T-helper 1 cell treated with Interleukin-12 subunit alpha and Interleukin-12 subunit beta and Interleukin-4 antibody, amounts not matched to agents 30 ng/mL and 1 ng/mL, for 36 hours (primary cell): ENCODE measurements around the gene MED13L. TPM values are rescaled to one million over a fixed set of nuclear protein-coding genes. Genes with fewer than 3 reads are reported as not detected.

ENCODE experiments used
- intact Hi-C: fragments of 100-400 bp; cut with micrococcal nuclease; formaldehyde crosslinking; loops from one replicate; pipeline ENCODE4 v1.15.1; 2024
- total RNA-seq: library from RNA; stranded (reverse); gene quantifications from 2 replicates; pipeline ENCODE4 v1.2.3, GENCODE V29; 2022

MED13L gene
- total RNA-seq, 1 donor from 2014 or later: 92.7 TPM

DNA sequence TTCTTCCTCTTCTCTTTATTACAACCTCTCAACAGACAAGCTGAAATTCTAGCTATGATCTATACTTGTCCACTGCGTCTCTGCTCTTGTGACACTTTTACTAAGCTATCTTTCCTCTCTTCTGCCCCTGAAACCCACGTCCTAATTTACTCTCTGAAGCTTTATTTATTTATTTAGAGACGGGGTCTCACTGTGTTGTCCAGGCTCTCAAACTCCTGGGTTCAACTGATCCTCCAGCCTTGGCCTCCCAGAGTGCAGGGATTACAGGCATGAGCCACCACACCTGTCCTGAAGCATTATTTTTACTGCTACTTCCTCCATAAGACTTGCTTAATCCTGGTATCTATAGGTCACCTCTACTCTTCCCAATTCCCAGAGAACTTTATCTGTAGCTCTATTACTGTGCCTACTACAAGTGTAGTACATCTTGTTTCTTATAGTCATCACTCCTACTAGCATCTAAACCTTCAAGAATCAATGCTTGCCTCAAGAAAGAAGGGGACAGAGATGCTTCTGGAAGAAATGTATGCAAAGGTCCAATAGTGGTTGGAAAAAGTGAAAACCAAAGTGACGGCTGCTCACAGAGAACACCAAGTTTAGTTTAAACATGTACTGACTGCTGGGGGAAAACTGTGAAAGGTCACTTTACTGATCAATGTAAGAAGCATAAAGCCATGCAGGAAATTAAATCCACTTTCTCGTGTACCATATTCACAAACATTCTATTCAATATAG is 61.3 kb downstream of the MED13L start:
- intact Hi-C loops: no loop called here

DNA sequence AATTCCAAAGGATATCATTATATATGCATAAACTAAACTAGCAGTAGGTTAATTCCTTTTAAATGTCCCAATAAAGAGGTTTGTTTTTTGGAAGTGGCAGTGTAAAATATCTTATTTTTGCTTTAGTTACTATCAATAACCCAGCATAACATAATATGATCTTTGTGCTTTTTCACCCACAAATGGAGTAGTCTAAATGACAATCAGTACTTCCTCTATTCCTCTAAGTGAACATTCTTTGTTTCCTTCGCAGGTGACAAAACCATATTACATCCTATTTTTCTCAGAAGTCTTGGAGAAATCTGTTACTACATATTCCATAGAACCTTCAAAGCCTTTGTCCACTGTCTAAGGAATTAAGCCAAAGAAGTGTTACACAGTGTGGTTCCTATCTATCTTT is 62.5 kb downstream of the MED13L start:
- intact Hi-C loops: no loop called here

DNA sequence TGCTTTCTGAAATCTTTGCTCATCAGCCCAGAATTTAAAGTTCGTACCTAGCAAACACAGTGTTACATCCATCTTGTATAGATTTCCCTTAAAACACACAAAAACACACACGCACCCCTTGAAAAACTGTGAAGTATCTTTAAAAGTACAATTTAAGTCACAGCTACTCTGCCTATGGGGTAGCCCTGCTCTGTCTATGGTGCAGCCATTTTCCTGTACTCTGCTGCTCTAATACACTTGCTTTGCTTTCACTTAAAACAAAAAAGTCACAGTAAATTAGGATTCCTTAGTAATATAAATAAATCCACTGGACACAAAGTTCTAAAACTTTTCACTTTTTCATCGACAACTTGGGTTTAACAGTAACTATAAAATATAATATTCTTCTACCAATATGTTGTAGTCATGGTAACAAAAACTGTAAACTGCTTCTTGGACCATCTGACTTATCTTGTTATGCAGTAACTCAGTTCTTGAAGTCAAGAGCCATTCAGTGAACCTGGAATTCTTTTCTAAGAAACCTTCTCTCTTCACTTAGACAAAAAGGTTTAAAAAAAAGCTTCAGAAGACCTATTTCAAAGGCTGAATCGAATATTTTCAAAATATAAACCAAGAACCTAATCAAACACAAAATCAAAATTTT is 63.5 kb downstream of the MED13L start:
- intact Hi-C loops: no loop called here

DNA sequence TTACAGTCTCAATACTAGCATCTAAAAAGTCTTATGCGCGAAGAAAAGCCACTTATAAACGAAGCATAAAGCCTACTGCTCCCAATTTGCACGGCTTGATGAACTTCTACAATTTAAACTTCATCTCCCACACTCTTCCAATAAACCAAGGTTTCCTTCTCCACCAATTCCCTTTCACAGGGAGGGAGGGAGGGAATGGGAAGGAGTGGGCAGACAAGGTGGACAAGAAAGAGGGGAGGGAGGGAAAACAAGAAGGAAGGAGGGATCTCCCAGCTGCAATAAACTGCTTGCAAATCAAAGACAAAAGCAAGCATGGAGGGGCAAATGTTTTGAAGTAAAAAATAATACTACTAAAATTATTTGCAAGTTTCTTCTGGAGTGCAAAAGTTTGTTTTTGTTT is 64.5 kb downstream of the MED13L start:
- intact Hi-C loops: no loop called here

DNA sequence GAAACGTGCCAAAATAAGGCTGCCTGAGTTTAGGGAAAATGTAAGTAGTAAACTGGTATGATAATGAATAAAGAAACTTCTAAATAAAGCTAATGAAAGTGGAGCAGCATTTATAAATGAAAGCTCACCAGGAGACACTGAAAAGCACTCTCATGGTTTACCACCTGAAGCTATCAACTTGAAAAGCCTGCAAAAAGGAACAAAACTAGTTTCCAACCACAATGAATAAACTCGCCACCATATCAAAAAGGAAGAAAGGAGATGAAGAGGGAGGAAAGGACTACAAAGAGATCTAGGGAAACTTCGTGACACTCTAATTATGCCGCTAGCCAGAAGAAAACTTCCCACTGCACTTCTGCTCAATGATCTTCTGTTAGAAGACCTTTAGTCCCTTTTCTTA is 66.7 kb downstream of the MED13L start:
- intact Hi-C loops: loop anchor here (2.0 kb wide), 1 partner anchor 16 kb away; no protein-coding TSS in a partner anchor

DNA sequence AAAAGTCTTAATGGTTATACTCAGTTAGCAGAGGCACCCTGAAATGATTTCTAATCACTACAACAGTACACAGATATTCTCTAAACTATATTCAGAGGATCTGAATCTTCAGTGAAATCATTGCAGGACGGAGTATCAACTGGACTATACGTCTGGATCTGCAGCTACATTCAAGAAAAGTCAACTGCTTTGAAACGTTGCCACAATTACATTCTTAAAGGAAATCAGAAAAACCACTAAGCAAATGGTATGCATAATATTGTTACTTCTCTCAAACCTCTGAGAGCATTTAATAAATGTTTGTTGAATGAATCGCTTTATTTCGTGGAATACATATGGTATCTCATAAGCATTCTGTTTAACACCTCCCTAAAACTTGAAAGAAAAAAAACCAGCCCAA is 67.4 kb downstream of the MED13L start:
- intact Hi-C loops: loop anchor here (2.0 kb wide), 1 partner anchor 15 kb away; no protein-coding TSS in a partner anchor

DNA sequence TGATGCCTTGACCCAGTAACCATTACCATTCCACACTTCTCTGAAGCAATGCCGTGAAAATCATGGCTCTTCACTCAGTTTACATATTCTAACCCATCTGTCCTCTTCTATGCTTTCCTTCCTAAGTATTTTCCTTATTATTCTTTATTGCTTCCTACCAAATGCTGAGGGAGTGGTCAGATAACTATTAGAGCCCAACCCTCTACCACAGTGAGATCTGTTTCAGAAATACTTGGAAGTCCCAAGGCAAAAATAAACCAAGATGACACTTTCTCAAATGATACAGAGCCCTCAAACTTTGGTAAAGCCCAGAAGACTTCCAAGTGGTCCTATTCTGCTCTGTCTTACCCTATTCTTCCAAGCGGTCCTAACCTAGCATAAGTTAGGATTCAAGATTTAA is 68.0 kb downstream of the MED13L start:
- intact Hi-C loops: no loop called here

DNA sequence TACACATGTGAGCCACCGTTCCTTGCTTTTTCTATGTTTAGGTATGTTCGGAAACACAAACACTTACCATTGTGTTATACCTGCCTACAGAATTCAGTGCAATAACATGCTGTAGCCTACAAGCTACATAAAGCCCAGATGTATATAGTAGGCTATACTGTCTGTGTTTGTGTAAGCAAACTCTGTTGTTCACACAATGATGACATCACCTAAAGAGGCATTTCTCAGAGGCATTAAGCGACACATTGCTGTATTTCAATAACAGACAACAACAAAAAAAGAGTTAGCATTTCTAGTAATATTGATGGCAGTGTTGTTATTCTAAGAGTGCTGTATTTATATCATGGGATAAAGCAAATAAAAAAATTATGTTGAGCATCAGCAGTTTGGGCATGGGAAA is 70.2 kb downstream of the MED13L start:
- intact Hi-C loops: no loop called here

DNA sequence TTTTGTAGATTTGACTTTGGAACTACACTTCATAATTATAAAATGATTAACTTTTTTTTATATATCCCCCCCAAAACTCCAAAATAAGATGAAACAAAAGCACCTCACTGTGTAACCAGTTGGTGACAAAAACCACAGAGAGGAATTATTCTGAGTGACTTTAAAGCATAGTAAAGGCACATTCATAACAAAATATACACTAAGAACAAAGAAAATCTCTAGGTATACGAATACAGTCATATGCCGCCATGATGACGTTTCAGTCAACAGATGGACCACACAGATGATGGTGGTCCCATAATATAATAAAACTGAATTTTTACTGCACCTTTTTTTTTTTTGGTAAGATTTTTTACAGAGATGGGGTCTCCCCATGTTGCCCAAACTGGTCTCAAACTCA is 70.7 kb downstream of the MED13L start:
- intact Hi-C loops: no loop called here

DNA sequence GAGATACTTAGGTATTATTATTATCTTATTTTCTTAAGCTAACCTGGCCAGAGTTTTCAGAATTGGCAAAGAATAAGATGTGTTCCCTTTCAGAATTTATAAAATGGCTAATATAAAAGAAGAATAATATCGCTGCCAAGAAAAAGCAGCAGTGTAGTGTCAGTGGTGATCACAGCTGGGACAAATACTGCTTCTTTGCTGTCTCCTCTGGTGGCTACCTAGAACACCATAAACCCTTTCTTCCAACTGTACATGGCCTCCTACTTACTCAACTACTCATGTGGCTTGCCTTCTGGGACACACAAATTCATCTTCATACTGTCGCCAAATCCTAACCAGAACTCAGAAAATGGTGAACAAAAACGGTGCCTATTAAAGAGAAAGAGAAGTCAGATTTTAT is 72.7 kb downstream of the MED13L start:
- intact Hi-C loops: no loop called here

DNA sequence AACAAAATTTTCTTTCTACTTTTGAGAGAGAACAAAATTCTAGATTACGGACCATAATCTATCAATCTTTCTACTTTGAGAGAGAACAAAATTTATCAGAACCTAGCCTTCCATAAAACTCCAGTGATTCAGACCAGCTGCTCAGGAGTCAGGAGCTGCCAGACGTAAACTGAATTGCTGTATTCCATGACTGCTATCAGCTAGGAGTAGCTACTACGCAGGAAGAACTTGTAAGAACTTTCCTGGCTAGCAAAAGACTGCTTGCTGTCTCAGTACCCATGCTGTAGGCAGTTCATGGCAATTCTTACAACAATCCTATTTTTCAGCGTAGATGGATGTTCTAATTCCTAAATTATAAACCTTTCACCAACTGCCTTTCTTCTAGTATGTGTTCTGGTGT is 73.3 kb downstream of the MED13L start:
- intact Hi-C loops: no loop called here

DNA sequence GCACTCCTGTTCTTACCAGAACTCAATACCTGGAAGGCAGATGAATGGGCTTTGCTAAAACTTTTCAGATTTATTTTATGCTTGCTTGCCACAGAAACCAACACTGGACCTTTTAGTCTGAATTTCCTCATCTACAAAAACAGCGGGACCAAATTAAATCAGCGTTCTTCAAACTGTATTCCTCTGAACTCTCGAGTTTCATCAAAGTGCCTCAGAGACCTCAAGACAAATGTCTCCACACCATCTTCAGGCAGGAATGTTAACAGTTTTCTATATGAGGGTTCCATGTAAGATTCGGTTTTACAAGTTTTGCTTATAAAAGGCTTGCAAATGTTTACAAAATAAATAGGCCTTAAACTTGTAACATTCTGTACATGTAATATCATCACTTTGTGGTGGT is 74.6 kb downstream of the MED13L start:
- intact Hi-C loops: no loop called here

DNA sequence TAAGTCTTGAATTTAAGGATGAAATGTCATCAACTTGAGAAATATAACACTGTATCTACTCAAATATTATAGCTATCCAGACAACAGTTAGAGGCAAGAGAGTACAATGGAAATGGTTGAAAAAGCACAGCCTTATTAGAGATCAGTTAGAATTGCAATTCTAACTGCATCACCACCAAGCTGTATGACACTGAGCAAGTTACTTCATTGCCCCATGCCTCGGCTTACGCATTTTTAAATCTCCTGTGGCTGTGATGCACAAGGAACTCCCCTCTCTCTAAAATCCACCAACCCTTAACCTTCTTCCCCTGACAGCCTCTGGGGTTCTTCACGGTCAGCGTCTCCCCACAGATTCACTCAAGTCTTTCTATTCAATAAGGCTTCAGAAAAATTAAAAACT is 75.1 kb downstream of the MED13L start:
- intact Hi-C loops: no loop called here

DNA sequence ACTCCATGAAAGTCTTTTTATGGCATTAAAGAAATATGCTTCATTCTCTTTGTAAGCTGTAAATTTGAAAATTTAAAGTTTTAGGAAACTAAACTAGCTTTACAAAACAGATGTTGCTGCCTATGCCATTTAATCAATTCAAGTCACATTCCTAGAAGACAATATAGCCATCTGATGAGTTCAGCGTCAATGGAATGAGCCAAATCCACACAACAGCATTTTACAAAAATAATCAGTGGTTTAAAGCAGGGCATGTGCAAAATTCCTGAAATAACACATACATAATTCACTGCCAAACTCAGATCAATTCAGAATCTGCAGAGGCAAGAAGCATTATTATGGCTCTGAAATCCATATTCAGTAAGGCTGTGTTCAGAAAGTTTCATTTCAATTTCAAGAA is 75.6 kb downstream of the MED13L start:
- intact Hi-C loops: no loop called here

DNA sequence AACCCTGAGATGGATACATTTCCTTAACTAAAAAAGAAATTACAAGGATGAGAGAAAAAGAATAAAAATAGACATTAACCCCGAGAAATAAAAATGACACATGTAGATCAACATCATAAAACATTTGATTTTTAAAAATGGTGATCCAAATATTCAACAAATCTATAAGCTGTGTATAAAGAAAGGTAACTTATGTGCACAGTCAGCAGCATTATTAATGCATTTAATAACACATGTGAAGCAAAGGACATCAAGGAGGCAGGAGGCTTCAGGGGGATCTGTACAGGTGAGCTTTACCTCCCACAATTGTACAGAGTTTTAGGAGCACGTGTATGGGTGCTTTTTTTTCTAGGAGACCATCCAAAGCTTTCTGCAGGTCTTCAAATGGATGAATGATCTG is 76.1 kb downstream of the MED13L start:
- intact Hi-C loops: no loop called here

DNA sequence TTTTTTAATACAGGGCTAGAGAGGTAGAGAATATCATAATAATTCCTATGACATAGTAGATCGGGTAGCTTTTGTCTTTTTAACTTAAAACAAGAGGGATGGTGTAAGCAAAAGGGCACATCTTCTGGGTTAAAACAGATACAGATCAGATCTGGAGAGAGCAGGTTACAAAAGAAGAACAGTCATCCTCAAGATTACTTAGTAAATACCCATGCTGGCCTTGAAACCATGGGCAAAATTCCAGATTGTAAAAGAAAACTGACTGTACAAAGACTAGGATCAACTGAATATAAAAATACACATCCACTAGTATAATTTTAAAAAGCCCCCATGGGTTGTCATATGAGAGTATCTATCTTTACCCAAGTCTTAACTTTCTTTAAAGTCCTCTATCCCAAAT is 76.7 kb downstream of the MED13L start:
- intact Hi-C loops: no loop called here

DNA sequence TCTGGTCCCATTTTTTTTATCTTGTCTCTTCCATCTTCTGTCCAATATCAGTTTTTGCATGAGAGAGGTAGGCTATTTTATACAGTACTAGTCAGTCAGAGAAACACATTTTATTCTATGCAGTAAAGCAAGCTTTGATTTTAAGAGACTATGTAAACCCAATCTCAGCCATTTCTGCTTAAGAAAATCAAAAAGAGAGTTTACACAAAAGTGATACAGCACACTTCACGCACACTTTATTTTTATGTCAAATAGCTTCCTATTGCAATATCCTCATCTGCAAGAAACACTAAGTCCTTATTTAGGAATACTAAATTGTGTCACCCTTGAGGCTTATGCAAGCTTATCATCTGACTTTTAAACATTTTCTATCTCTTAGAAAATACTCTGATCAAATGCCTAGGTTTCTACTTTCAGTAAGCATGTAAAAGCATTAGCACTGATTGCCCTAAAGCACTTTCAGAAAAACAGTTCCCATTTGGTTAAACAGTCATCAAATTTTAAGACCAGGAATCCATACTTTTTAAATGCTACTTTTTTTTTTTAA is 78.3 kb downstream of the MED13L start:
- intact Hi-C loops: no loop called here

DNA sequence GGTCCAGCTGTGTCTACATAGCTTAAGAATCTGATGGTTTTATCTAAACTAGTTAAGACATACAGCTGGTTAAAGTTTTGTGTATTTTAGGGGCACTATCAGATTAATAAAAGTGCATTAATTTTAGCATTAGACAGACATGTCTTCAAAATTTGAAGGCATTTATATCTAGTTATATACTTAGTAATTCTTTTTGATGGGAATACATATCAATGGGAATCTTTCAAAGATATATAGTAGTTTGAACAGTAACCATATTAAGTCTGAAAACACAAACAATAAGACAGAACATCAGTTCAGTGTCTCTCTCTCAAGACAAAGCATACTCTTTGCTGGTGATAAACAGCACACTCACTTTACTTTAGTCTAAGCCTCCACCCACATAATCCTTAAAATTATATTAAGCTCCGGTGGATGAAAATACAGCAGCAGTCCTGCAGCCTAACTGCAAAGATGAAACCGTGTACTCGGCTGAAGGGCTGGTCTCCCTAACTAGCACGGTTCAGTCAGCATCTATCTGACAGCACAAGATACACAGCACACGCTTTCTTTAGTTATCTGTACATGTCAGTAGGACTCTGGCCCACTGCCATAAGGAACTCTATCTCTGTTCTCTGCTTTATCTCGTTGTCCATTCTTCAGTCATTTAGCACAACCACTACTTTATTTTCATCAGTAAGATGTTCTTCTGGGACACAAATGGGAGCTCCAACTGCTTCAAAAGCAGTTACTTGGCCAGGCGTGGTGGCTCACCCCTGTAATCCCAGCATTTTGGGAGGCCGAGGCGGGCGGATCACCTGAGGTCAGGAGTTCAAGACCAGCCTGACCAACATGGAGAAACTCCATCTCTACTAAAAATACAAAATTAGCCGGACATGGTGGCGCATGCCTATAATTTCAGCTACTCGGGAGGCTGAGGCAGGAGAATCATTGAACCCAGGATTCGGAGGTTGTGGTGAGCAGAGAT is 80.5 kb downstream of the MED13L start:
- intact Hi-C loops: no loop called here

DNA sequence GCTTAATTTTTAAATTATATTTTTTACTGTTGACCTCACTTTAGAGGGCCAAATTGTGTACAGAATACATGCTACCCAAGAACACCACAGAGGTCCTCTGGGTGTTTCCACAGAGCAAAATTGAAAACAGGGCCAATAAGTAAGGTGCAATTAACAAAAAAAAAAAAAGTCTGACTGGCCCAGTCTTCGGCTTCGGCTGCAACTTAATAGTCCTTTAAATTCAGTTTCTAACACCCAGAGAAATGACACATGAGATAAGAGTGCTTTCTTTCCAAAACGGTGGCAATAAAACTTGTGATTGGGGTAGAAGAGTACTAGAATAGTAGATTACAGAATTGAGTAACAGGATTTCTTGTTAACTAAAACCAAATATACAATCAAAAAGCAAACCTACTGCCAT is 81.3 kb downstream of the MED13L start:
- intact Hi-C loops: no loop called here

DNA sequence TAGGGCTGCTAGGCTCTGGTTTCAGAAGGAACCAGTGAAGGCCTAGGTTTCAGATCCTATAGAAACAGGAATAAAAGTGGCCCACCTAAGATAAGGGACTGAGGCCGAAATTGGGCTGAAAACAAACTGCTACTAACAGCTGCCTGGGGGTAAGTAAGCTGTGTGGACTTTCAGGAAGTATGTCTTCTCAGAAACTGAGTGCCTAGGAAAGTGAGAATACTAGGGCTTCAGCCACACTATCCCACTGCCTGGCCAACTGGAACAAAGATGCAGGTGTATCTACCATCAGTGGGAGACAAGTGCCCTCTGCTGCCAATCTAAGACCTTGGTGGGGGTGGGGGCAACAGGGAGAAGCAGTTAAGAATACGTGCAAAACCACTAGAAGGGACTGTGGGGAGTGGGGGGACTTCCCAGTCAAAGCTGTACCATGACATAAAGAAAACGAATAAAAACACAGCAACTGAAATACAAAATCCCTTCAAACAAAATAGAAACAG is 82.5 kb downstream of the MED13L start:
- intact Hi-C loops: loop anchor here (1.0 to 2.0 kb wide), 7 partner anchors 16 to 197 kb away; partner anchors contain the start of gene MED13L

DNA sequence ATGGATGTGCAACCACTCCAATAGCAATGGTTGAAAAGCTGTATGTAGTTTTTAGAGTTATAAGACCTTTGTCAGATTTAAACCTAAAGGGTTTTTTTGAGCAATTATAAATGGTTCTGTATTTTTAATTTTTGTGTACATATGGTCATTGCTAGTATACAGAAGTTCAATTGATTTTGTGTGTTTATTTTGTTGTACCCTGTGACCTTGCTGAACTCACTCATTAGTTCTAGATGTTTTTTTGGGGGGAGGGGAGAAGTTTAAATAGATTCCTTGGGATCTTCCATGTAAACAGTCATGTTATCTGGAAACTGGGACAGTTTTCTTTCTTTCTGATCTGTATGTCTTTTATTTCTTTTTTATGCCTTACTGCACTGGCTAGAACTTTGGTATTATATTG is 87.8 kb downstream of the MED13L start:
- intact Hi-C loops: no loop called here
